GM21390 (cell line): ENCODE data around the gene FAM3B.

Source experiments
- ATAC-seq: cut with Tn5 transposase; IDR thresholded peaks from one replicate; pipeline ENCODE4 v1.9.1; 2021; ENCODE audit not compliant: unreplicated experiment

FAM3B gene

GRCh38 chr21:41318218-41318617 lies 1.6 kb downstream of the FAM3B start:
- ATAC-seq = no peak

- ATAC-seq = no peak
Measured at GRCh38 chr21:41319273-41319672, 2.7 kb downstream of the FAM3B start.

GRCh38 chr21:41321211-41321907 lies 4.8 kb downstream of the FAM3B start:
- ATAC-seq = no peak

DNA sequence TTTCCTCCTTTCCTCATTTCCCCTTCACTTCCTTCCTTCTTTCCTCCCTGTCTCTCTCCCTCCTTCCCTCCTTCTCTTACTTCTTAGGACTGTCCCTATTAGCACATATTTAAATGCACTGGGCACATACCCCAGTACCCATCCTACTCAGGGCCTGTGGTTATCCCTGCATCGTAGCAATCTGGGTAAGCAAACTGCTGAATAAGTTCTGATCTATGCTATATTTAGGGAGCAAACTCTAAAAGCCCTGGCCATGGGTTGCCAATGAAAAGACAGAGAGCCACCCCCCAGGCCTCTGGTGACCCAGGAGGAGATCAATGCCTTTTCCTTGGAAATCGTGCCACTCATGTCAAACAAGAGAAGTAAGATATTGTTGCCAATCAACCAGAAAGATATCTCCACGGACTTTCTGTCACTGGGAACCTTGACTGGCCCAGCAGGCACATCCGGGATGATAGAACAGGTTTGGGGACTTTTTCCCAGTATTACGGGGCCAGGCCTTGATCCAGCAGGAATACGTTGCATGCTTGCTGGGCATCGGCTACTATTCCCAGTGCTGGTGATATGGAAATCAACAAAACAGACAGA lies 5.4 kb downstream of the FAM3B start:
- ATAC-seq = no peak

- no peak for ATAC-seq
Measured at GRCh38 chr21:41322496-41323382, 6.1 kb downstream of the FAM3B start.

- no peak for ATAC-seq
Measured at GRCh38 chr21:41325138-41325912, 8.7 kb downstream of the FAM3B start.

DNA sequence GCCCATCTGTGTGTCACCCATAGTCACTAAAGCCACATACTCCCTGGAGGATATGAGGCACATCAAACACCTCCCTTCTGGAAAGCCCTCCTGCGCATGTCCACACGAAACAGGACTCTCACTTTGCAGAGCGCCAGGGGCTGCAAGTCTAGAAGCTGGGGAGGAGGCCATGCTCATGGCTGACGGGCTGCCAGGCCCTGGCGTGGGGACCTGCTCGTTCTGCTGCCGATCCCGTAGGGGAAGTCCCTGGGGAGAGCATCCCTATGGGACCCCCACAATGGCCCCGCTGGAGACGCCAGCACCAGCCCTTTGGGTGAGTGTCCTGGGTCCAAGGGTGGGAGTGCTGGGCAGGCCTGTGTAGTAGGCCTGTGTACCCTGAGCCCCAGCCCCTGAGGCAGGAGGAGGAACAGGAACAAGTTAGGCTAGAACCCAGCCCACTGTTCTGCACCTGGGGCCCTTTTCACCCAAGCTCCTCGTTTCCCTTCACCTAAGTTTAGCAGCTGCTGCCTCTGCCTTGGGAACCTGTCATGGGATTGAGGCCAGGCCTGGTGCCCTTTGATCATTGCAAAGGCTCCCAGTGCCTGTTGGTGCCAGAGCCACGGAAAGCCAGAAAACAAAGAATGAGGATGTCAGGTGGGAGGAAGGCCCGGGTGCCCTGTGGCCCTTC lies 9.9 kb downstream of the FAM3B start:
- no peak for ATAC-seq

DNA sequence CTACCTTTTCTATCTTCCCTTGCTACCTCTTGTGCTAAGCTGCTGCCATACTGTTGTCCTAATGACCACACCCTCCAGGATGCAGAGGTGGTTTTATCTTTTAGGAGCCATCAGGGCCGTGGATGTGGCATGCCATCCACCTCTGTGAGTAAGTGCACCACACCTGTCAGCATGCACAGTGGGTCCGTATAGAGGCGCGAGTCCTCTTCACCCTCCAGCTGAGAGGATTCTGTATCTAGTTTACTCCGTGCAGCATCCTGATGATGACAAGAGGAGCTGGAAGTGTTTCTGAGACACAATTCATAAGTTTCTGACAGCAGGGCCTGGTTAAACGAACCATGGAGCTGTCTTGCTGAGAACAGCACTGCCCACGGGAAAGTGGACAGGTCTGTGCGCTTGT lies 11.2 kb downstream of the FAM3B start:
- ATAC-seq = no peak

GRCh38 chr21:41328660-41329607 lies 12.3 kb downstream of the FAM3B start:
- no peak for ATAC-seq

- no peak for ATAC-seq
Measured at GRCh38 chr21:41333752-41334151, 17.2 kb downstream of the FAM3B start.

GRCh38 chr21:41337515-41337914 lies 20.9 kb downstream of the FAM3B start:
- no peak for ATAC-seq

- no peak for ATAC-seq
Measured at GRCh38 chr21:41338455-41338854, 21.9 kb downstream of the FAM3B start.

DNA sequence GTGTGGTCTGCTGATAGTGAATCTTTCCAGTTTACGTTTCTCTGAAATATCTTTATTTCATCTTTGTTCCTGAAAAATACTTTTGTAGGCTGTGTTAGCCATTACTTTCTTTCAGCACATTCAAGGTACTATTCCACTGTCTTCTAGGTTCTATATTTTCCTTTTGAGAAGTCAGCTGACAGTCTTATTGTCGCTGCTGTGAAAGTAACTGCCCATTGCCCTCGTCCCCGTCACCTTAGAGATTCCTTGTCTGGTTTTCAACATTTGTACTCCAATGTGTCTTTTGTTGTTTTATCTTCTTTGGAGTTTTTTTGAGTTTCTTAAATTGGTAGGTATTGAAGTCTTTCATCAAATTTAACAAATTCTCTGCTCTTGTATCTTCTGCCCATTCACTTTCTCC lies 25.4 kb downstream of the FAM3B start:
- ATAC-seq = no peak

- no peak for ATAC-seq
Measured at GRCh38 chr21:41344146-41344545, 27.5 kb downstream of the FAM3B start.

GRCh38 chr21:41345356-41345755 lies 28.8 kb downstream of the FAM3B start:
- ATAC-seq = no peak

GRCh38 chr21:41345934-41346685 lies 29.5 kb downstream of the FAM3B start:
- no peak for ATAC-seq

GRCh38 chr21:41346758-41347157 lies 30.2 kb downstream of the FAM3B start:
- no peak for ATAC-seq

DNA sequence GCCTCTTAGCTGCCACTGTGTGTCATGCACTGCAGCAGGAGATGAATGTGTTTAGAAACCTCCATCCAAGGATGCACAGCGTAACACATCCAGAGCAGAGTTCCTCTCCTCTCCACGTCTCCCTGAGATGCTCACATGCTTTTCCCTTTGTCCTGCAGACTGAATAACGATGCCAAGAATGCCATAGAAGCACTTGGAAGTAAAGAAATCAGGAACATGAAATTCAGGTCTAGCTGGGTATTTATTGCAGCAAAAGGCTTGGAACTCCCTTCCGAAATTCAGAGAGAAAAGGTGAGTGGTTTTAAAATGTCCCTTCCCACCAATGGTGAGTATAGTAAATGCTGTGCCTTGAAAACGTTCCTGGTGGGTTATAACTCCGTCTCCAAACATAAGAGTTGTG lies 31.8 kb downstream of the FAM3B start:
- ATAC-seq = no peak

DNA sequence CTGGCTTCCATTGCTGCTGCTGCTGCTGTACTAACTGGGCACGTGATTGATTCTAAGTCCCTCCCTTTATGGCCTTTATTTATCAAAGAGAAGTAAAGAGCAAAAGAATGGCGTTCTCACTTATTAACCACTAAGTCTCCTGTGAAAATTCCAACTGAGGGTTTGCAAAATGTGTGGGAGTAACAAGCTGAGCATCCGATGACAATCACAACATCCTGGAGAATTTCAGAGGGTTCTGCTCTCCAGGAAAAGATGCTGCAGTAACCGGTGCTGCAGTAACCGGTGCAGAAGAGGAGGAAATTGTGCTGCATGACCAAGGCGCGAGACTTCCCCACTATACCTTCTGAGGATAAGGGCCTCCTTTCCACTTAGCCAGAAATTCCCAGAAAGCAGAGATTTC lies 32.5 kb downstream of the FAM3B start:
- no peak for ATAC-seq
